HepG2 (cell line): ENCODE measurements around the gene MS4A10. TPM values are rescaled to one million over a fixed set of nuclear protein-coding genes. Genes with fewer than 3 reads are reported as not detected.

Experiments used
- ATAC-seq: fragments of 200-7000 bp; cut with Tn5 transposase; 3 replicates; pipeline ENCODE4 v1.9.1; 2020; ENCODE audit warnings: mild to moderate bottlenecking, moderate library complexity
- BruUV-seq: library from RNA; stranded (reverse); fragments of 400-500 nt; replicated peaks from 2 replicates; lab custom pipeline; 2021; lab: Mats Ljungman, UMichigan
- CTCF ChIA-PET: fragments of 300-600 bp; formaldehyde crosslinking; extraction: SDS; loops from one replicate; lab custom pipeline; 2021; ENCODE audit warnings: low total read pairs, inconsistent platforms, low intra/inter-chr PET ratio; lab: Yijun Ruan, JAX
- POLR2A ChIA-PET: fragments of 350-600 bp; sonication (Branson Sonifier 250); formaldehyde crosslinking; loops from one replicate; lab custom pipeline; 2020; ENCODE audit warnings: antibody characterized with exemption, inconsistent platforms; lab: Yijun Ruan, JAX
- DNase-seq: peaks from one replicate; pipeline ENCODE4 v3.0.0-alpha.2; 2015; ENCODE audit warnings: low spot score
- FAIRE-seq: peaks from 3 replicates; lab custom pipeline; 2011; peaks lifted over from hg19 to GRCh38; lab: Jason Lieb, UNC
- H2AFZ ChIP-seq: one replicate; pipeline ENCODE4 v1.6.1; 2011; ENCODE audit warnings: low read length, inconsistent platforms
- H3K27ac ChIP-seq: fragments of 300-600 bp; 3 replicates; pipeline ENCODE4 v1.8.0; 2011; ENCODE audit warnings: mixed run types, mild to moderate bottlenecking, mixed read lengths, low read length, inconsistent platforms; ENCODE audit not compliant: insufficient read depth; ENCODE audit errors: extremely low read length
- H3K27me3 ChIP-seq, 2 experiments: fragments of 200-600 bp in 1 of 2; 2 replicates in 1 of 2; 3 replicates in 1 of 2; pipeline versions ENCODE4 v1.6.0 to v1.8.0; 2011; ENCODE audit warnings: low read length in 2 of 2, mild to moderate bottlenecking in 2 of 2, moderate library complexity in 2 of 2, inconsistent platforms in 1 of 2; ENCODE audit not compliant: insufficient read depth in 2 of 2, control insufficient read depth in 1 of 2
- H3K36me3 ChIP-seq, 2 experiments: fragments of 200-600 bp in 1 of 2; replicated peaks in 1 of 2; 2 replicates in 1 of 2; 3 replicates in 1 of 2; pipeline versions ENCODE4 v1.5.1 to v1.8.0; 2011; ENCODE audit warnings: low read length in 2 of 2, inconsistent platforms in 1 of 2; ENCODE audit not compliant: insufficient read depth in 2 of 2, control insufficient read depth in 1 of 2
- H3K4me1 ChIP-seq: 2 replicates; pipeline ENCODE4 v1.5.1; 2012; ENCODE audit warnings: low read length, inconsistent platforms; ENCODE audit not compliant: insufficient read depth
- H3K4me2 ChIP-seq: 2 replicates; pipeline ENCODE4 v1.6.0; 2011; ENCODE audit warnings: low read depth, low read length, inconsistent platforms
- H3K4me3 ChIP-seq, 3 experiments: fragments of 200-600 bp in 1 of 3; sonication (generic), shearing (Covaris generic) in 1 of 3; replicated peaks in 1 of 3; 2 replicates each; pipeline ENCODE4 v1.5.1; 2011 to 2016; ENCODE audit warnings: low read length in 3 of 3, inconsistent platforms in 2 of 3, low read depth in 2 of 3, mild to moderate bottlenecking in 2 of 3, control low read depth in 1 of 3, mixed read lengths in 1 of 3; ENCODE audit not compliant: insufficient read depth in 1 of 3
- H3K79me2 ChIP-seq: one replicate; pipeline ENCODE4 v1.6.1; 2011; ENCODE audit warnings: low read length, inconsistent platforms; ENCODE audit not compliant: insufficient read depth
- H3K9ac ChIP-seq: 2 replicates; pipeline ENCODE4 v1.6.0; 2011; ENCODE audit warnings: mild to moderate bottlenecking, low read depth, low read length, inconsistent platforms; ENCODE audit not compliant: insufficient read depth
- H3K9me3 ChIP-seq: 2 replicates; pipeline ENCODE4 v1.5.1; 2012; ENCODE audit warnings: mild to moderate bottlenecking, low read length
- H4K20me1 ChIP-seq: 2 replicates; pipeline ENCODE4 v1.6.0; 2011; ENCODE audit warnings: inconsistent platforms, mild to moderate bottlenecking, low read length, moderate library complexity; ENCODE audit not compliant: insufficient read depth
- AHR ChIP-seq: IDR thresholded peaks from 2 replicates; pipeline ENCODE4 v1.6.1; 2018; ENCODE audit warnings: missing genetic modification reagents, missing compliant biosample characterization
- CREM ChIP-seq, 2 experiments: sonication (generic) in 1 of 2; formaldehyde crosslinking in 1 of 2; IDR thresholded peaks; 2 replicates each; pipeline versions ENCODE4 v1.4.0 to v1.6.1; 2016 to 2020; ENCODE audit warnings: antibody characterized with exemption in 1 of 2, mild to moderate bottlenecking in 1 of 2, missing genetic modification reagents in 1 of 2
- ZKSCAN8 ChIP-seq: IDR thresholded peaks from 2 replicates; pipeline ENCODE4 v1.6.1; 2016; ENCODE audit warnings: borderline replicate concordance, missing genetic modification reagents, missing compliant biosample characterization
- ZMYM3 ChIP-seq: sonication (generic); formaldehyde crosslinking; IDR thresholded peaks from 2 replicates; pipeline ENCODE4 v1.5.1; 2020; ENCODE audit warnings: mild to moderate bottlenecking, missing genetic modification reagents
- ZNF230 ChIP-seq: sonication (generic); formaldehyde crosslinking; IDR thresholded peaks from 2 replicates; pipeline ENCODE4 v1.4.0; 2020; ENCODE audit warnings: mild to moderate bottlenecking, missing genetic modification reagents
- ZNF33A ChIP-seq: sonication (generic); formaldehyde crosslinking; IDR thresholded peaks from 2 replicates; pipeline ENCODE4 v1.5.1; 2020; ENCODE audit warnings: missing genetic modification reagents, mild to moderate bottlenecking, moderate library complexity, borderline replicate concordance
- ZNF616 ChIP-seq: sonication (generic); formaldehyde crosslinking; IDR thresholded peaks from 2 replicates; pipeline ENCODE4 v1.5.0; 2020; ENCODE audit warnings: low read depth, mild to moderate bottlenecking, missing genetic modification reagents
- ZSCAN22 ChIP-seq: sonication (generic); formaldehyde crosslinking; IDR thresholded peaks from 2 replicates; pipeline ENCODE4 v1.4.0; 2020; ENCODE audit warnings: mild to moderate bottlenecking, missing genetic modification reagents
- WGBS: methylation state at CpG from one replicate; pipeline ENCODE4 v1.1.6; 2017; ENCODE audit warnings: low lambda C conversion rate; 5-methylcytosine and 5-hydroxymethylcytosine counted together
- in situ Hi-C: cut with HindIII; loops from 2 replicates; pipeline ENCODE4 v1.10.0; 2017; ENCODE audit warnings: low pct_unique_long_range_greater_than_20kb; ENCODE audit not compliant: extremely low pct_ligation_motif_present
- intact Hi-C: fragments of 100-400 bp; cut with micrococcal nuclease; formaldehyde crosslinking; loops from one replicate; pipeline ENCODE4 v1.10.0; 2022; ENCODE audit not compliant: unreplicated experiment
- polyA plus RNA-seq, 8 experiments: library from polyadenylated mRNA; depleted of rRNA in 3 of 8; stranded (reverse) in 7 of 8; unstranded in 1 of 8; fragments of >200 nt; fragmentation: Illumina TruSeq in 4 of 8; extraction: Trizol in 4 of 8; gene quantifications; 2 replicates each; pipeline versions ENCODE4 v1.2.1 to v1.2.3, GENCODE V29; 2011 to 2016; ENCODE audit warnings: low read depth in 4 of 8, missing spikeins in 1 of 8, mixed read lengths in 1 of 8; ENCODE audit not compliant: insufficient read depth in 1 of 8
- total RNA-seq, 5 experiments: library from RNA; depleted of rRNA; stranded (reverse); fragments of >200 nt; fragmentation: Illumina TruSeq; extraction: Trizol; gene quantifications; 2 replicates each; pipeline ENCODE4 v1.2.3, GENCODE V29; 2016; ENCODE audit warnings: low read depth in 1 of 5

Gene MS4A10
- total and polyA plus RNA-seq, 2 of the 13 experiments (the other 11 are each of a cell fraction or from before 2014, with no cell fraction given) = not detected

- H2AFZ ChIP-seq = no peak overlapping the region
- POLR2A ChIA-PET = no interaction called here
- BruUV-seq = no TSS peak
- H3K4me1 ChIP-seq = no peaks in the 10 kb centered on the region
- H3K27ac ChIP-seq = no peak overlapping the region
- no peaks in the 10 kb centered on the region for H3K36me3 ChIP-seq
- DNase-seq (no peak), ATAC-seq (no peak), FAIRE-seq (no peak)
- in situ Hi-C loops = no loop called here
- CTCF ChIA-PET = no interaction called here
- peaks cover 11% of the 10 kb centered on the region for H3K9me3 ChIP-seq
- no peaks in the 10 kb centered on the region for H3K79me2 ChIP-seq
- H3K4me2 ChIP-seq = no peak overlapping the region
- H3K4me3 ChIP-seq = no peak overlapping the region
- no peaks in the 10 kb centered on the region for H4K20me1 ChIP-seq
- 0% methylated on average over 1 of the region's 1 CpG for WGBS
- intact Hi-C loops = no loop called here
- TF ChIP-seq ZMYM3 (no peak), ZKSCAN8 (CRISPR knock-in tag) (no peak), ZNF230 (CRISPR knock-in tag) (no peak), ZNF33A (CRISPR knock-in tag) (no peak), ZNF616 (no peak), ZSCAN22 (CRISPR knock-in tag) (no peak)
- H3K9ac ChIP-seq = no peak overlapping the region
- H3K27me3 ChIP-seq = peaks cover 1 to 4% of the 10 kb centered on the region in 2 experiments; a peak in 2 of 5 replicates
Measured at GRCh38 chr11:60813324-60813723, 28.2 kb downstream of the MS4A10 start.

- peaks cover 11% of the 10 kb centered on the region for H3K9me3 ChIP-seq
- no TSS peak for BruUV-seq
- H3K36me3 ChIP-seq = no peaks in the 10 kb centered on the region
- TF ChIP-seq CREM (IDR thresholded peaks at IDR 0.05) (no peak), CREM (CRISPR knock-in tag; IDR thresholded peaks at IDR 0.05) (no peak), AHR (no peak)
- TF ChIP-seq, all 625 proteins: peak for 0
- H3K4me3 ChIP-seq = no peak overlapping the region
- no peak overlapping the region for H3K9ac ChIP-seq
- ChIA-PET POLR2A (no interaction called here), CTCF (no interaction called here)
- in situ Hi-C loops = no loop called here
- FAIRE-seq (no peak), DNase-seq (no peak), ATAC-seq (no peak)
- intact Hi-C loops = no loop called here
- no peaks in the 10 kb centered on the region for H4K20me1 ChIP-seq
- no peaks in the 10 kb centered on the region for H3K4me1 ChIP-seq
- 37% methylated on average over 2 of the region's 2 CpGs for WGBS
- no peak overlapping the region for H3K27ac ChIP-seq
- H3K27me3 ChIP-seq = peaks cover 2 to 10% of the 10 kb centered on the region in 2 experiments; a peak in 2 of 5 replicates
- no peak overlapping the region for H3K4me2 ChIP-seq
- H3K79me2 ChIP-seq = no peaks in the 10 kb centered on the region
- H2AFZ ChIP-seq = no peak overlapping the region
Measured at GRCh38 chr11:60814112-60814511, 29.0 kb downstream of the MS4A10 start.
